Inferior parietal cortex (tissue), 1 donor: ENCODE data around the gene MSMO1.
"Not testable (repeated sequence)": the region's sequence is repeated elsewhere in the genome, so short reads cannot be mapped to it uniquely, and the experiment has no call there.

Experiments
- DNase-seq: peaks from one replicate; pipeline ENCODE4 v3.0.0-alpha.2; 2016; ENCODE audit errors: extremely low spot score

Gene MSMO1

GRCh38 chr4:165324236-165324917 is 3.1 kb upstream of the MSMO1 start:
- DNase-seq = no peak

- DNase-seq = no peak
Observed at GRCh38 chr4:165324918-165325304, 2.6 kb upstream of the MSMO1 start.

- DNase-seq = no peak
Observed at GRCh38 chr4:165325732-165326512, 1.5 kb upstream of the MSMO1 start.

DNA sequence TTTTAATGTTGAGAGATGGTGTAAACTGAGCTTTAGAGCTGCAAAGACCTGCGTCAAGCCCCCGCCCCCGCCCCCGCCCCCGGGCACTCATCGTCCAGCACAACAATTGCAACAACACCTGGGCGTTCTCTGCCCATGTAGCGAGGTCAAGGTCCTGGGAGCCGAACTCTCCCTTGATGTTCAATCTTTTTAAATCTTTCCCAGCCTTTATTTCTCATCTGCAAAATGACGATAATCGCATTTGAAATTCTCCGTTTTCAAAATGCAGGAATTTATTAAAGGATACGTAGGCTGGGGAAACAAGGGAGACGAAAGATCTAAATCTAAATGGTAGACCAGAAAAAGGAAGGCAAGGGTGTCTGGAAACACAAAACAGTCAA is 648 bp upstream of the MSMO1 start:
- no peak for DNase-seq

GRCh38 chr4:165328101-165328425 is 594 bp downstream of the MSMO1 start:
- DNase-seq = no peak

- DNase-seq = no peak
Observed at GRCh38 chr4:165328708-165329107, 1.2 kb downstream of the MSMO1 start.

GRCh38 chr4:165330071-165330470 is 2.6 kb downstream of the MSMO1 start:
- no peak for DNase-seq

GRCh38 chr4:165330666-165331065 is 3.2 kb downstream of the MSMO1 start:
- DNase-seq = no peak

- DNase-seq = no peak
Observed at GRCh38 chr4:165331359-165331758, 3.9 kb downstream of the MSMO1 start.

GRCh38 chr4:165331823-165332222 is 4.4 kb downstream of the MSMO1 start:
- DNase-seq = no peak

DNA sequence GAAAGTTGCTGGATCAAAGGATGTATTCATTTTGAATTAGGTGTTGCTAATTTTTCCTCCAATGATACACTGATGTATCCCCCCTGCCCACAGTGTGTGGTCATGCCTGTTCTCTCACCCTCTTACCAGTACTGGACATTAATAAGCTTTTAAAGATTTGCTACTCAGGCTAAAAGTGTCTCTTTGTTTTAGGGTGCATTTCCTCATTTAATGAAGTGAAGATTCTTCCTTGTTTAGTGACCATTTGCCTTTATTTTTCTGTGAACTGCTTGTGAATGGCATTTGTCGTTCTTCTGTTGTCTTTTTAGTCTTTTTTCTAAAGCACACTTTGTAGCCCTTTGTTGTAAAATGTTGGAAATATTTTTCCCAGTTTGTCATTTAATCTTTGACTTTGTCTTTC is 5.0 kb downstream of the MSMO1 start:
- DNase-seq = no peak

GRCh38 chr4:165335163-165335703 is 7.8 kb downstream of the MSMO1 start:
- no peak for DNase-seq

GRCh38 chr4:165336743-165337142 is 9.3 kb downstream of the MSMO1 start:
- no peak for DNase-seq

DNA sequence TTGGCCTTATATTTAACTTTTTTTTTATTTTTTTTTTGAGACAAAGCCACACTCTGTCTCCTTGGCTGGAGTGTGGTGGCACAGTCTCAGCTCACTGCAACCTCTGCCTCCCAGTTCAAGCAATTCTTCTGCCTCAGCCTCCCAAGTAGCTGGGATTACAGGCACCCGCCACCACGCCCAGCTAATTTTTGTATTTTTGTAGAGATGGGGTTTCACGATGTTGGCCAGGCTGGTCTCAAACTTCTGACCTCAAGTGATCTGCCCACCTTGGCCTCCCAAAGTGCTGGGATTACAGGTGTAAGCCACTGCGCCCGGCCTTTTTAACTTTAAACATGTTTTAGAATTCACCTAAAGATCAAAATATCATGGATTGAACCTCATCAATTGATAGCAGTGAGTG is 14.9 kb downstream of the MSMO1 start:
- DNase-seq = not testable (repeated sequence)

GRCh38 chr4:165343353-165344191 is 16.1 kb downstream of the MSMO1 start:
- DNase-seq = peak; percentile 48

- DNase-seq = no peak
Observed at GRCh38 chr4:165345666-165346417, 18.4 kb downstream of the MSMO1 start.

DNA sequence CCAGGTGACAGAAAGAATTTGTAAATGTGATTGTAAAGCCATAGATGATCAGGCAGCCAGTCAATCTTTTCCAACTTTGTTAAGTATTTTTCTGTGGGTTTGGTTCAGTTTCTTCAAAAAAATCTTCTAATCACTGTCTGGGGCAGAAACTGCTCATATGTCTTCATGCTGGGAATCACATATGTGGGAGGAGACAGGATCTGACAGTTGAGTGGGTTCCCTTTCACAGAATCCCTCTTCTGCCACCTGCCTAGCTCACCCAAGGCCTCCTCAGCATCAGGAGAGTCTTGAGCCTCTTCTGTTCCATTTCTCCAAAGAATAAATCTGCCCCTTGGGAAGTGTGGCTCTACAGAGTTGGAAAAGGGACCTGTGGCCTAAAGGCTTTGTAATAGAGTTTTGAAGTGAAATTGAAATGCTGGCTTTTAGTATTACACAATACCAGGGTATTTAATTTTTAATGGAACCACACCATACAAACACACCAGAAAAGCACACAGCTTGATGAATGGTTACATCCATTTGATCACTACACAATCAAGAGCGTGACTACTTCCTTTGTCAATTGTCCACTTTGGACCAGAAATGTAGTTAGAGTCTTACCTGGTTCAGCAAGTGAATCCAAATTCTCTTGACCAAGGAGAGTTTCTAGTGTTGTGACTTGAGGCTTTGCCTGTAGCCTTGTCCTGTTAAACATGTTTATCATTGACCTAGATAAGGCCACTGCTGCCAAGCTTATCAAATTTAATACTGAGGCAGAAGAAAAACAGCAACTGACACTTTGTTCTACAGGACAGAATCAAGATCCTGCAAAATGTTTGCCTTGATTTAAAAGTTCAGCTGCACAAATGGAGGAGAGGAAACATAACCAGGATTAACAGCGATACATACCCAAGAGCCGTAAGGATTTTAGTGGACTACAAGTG is 20.4 kb downstream of the MSMO1 start:
- no peak for DNase-seq

DNA sequence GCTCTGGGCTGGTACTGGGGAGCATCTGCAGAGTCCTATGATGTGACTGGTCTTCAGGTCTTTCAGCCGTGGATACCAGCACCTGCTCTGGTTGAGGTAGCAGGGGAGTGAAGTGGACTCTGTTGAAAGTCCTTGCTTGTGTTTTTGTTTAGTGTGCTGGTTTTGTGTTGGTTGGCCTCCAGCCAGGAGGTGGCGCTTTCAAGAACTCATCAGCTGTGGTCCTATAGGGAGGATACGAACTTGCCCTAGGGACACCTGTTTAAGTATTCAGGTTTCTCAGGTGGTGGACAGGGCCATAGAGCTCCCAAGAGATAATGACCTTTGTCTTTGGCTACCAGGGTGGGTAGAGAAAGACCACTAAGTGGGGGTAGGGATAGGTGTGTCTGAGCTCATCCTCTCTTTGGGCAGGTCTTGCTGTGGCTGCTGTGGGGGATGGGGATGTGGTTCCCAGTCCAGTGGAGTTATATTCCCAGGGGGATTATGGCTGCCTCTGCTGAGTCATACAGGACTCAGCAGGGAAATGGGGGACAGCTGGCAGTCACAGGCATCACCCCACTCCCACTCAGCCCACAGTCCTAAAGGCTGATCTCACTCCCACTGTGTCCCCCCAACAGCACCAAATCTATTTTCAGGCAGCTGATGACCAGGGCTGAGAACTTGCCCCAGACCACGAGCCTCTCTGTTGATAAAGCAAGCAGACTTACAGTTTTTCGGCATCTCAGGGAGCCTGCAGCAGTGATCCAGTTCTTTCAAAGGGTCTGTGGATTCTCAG is 24.1 kb downstream of the MSMO1 start:
- no peak for DNase-seq

DNA sequence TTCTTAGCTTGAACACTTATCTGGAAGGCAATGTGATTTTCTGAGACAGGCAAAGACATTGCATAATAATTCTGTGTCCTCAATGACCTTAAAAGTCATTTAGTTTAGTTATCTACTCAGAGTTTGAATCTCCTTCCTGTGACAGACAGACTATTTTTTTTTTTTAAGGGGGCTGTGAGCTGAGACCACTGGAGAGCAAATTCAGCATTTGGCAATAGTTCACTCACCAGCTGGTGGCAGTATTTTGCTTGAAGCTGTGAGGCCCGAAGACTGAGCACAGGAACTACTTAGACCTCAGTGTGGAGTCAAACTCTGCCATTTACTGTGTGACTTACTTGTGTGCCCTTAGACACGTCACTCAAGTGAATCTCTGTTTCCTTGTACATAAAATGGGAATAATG is 28.4 kb downstream of the MSMO1 start:
- peak; percentile 69 for DNase-seq

DNA sequence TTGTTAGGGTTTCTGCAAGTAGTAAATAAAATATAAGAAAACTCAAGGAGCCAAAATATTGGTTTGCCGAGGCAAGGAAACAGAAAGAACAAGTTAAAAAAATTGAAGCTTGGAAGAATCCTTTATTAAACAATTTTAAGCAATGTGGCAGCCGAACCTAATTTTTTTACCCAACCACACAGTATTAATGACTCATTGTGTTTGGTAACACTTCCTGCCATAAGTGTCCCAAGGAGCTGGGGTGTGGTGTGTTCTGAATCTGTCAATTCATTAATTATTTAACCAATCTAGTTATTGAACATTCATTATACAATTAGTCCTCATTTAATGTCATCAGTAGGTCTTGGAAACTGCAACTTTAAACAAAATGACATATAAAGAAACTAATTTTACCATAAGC is 32.0 kb downstream of the MSMO1 start:
- no peak for DNase-seq
